Stimulated activated CD8-positive, alpha-beta memory T cell treated with anti-CD3 and anti-CD28 coated beads, Interleukin-4, amount 100 ng/mL, for 4 hours (primary cell): ENCODE results near the gene ADAM15.

Source experiments
- DNase-seq, 2 donors: peaks; one replicate each; pipeline ENCODE4 v3.0.0-alpha.2; 2020; ENCODE audit warnings: low read depth in 2 of 2, low spot score in 1 of 2

Gene ADAM15

GRCh38 chr1:155049651-155050559 lies 1.2 kb upstream of the ADAM15 start:
- no peak for DNase-seq

DNA sequence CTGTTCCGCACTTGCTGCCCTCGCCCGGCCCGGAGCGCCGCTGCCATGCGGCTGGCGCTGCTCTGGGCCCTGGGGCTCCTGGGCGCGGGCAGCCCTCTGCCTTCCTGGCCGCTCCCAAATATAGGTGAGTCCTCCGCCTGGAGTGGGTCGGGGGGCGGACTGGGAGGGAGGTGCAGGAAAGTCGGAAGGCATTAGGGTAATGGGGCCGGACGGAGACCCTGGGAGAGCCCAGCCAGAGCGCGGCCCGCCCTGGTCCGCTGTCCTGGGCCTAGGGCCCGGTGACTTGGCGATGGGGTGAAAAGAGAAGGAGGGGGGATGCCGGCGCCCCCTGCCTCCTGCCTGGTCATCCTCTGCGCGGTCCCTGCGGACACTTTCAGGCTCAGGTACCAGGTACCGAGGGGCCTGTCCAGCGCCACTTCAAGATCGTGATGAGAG lies 243 bp downstream of the ADAM15 start:
- DNase-seq = no peak

DNA sequence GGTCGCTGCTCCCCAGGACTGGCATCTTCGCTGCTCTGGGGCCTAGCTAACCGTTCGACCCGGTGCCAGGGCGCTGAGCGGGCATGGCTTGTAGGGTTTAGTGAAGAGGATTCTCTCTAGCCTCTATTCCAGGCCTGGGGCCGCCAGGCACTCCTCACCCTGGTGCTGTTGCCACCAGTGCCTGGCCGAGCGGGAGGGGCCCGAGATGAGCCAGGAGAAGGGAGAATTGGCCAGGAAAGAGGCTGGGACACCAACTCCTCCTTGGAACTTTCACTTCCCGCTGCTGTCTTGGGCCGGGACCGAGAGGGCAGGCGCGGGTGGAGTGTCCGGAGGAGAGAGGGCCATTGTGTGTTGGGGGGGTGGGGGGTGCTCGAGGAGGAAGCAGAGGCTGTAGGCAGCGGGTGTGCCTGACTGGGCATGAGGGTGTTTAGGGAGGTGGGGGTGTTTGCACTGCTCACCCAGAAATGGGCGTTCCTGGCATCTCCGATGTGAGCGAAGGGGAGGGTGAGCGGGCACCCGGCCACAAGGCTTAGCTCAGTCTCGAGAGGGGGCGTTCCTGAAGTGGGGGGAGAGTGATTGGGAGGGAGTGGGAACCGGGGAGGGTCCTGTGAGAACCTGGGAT lies 772 bp downstream of the ADAM15 start:
- DNase-seq = no peak

- no peak for DNase-seq
Observed at GRCh38 chr1:155052439-155053395, 1.6 kb downstream of the ADAM15 start.

DNA sequence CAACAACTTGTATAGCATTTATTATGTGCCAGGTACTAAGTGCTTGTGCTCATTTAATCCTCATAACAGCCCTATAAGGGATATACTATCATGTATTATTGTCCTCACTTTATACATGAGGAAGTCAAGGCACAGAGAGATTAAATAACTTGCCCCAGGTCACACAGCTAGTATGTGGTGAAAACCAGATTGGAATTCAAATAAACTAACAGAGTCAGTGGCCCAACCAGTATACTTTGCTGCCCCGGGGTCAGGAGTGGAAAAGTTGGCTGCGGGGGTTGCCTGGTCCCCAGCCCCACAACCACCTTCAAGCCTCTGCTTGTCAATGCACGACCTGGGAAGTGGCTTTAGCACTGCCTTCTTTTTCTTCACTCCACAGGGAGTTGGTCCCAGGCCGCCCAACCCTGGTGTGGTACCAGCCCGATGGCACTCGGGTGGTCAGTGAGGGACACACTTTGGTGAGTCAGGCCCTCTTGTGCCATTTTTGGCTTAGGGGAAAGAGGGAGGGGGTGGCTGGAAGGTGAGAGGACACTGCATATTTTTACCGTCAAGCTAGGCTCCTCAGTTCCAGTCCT lies 2.5 kb downstream of the ADAM15 start:
- DNase-seq = no peak

DNA sequence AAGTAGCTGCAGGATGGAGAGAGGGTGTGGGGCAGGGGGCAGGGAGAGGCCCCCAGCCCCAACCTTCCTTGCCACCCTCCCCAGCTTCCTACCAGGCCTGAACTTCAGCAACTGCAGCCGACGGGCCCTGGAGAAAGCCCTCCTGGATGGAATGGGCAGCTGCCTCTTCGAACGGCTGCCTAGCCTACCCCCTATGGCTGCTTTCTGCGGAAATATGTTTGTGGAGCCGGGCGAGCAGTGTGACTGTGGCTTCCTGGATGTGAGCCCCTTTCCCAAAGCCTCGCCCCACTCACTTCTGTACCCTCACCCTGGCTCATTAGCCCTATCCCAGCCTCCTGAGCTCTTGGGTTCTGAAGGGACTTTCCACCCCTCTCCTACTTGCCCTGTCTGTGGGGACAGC lies 6.0 kb downstream of the ADAM15 start:
- no peak for DNase-seq

GRCh38 chr1:155057788-155058211 lies 6.7 kb downstream of the ADAM15 start:
- DNase-seq = no peak

GRCh38 chr1:155060736-155061135 lies 9.6 kb downstream of the ADAM15 start:
- DNase-seq = no peak

DNA sequence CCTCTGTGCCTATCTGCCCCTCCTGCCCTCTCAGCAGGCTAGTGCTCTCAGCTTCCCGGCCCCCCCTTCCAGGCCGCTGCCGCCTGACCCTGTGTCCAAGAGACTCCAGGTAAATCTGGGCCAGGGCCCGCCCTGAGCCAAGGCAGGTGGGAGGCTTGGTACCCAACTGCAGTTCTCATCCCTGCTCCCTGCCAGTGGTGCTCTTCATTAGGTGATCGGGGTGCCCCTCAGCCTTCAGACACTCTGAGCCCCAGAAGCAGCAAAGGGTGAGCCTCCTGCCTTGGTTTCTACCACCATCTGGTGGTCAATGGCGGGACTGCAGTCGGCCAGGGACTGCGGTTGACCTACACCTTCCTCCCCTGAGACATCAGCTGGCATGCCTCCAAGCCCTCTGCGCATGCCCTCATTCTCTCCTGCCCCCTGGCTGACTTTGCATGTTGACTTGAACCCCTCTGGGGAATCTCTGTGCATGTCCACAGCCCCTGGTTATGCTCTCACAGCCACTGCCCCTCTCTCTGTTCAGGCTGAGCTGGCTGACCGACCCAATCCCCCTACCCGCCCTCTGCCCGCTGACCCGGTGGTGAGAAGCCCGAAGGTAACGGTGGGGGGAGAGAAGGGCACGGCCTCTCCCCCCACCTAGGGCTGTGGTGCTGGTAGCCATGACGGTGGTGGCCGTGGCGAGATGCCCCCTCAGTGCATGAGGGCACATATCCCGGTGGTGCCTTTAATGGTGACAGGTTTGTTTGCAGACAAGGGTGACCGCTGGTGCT lies 10.4 kb downstream of the ADAM15 start:
- DNase-seq = peak; percentile 83 to 97

DNA sequence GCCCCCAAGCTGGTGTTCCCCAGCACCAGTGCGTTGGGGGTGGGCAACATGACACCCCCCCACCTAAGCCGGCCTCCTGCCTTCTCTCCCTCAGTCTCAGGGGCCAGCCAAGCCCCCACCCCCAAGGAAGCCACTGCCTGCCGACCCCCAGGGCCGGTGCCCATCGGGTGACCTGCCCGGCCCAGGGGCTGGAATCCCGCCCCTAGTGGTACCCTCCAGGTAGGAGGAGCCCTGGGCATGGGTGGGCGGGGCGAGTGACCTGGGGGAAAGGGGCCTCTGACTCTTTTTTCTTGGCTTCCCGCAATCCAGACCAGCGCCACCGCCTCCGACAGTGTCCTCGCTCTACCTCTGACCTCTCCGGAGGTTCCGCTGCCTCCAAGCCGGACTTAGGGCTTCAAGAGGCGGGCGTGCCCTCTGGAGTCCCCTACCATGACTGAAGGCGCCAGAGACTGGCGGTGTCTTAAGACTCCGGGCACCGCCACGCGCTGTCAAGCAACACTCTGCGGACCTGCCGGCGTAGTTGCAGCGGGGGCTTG lies 11.1 kb downstream of the ADAM15 start:
- no peak for DNase-seq

DNA sequence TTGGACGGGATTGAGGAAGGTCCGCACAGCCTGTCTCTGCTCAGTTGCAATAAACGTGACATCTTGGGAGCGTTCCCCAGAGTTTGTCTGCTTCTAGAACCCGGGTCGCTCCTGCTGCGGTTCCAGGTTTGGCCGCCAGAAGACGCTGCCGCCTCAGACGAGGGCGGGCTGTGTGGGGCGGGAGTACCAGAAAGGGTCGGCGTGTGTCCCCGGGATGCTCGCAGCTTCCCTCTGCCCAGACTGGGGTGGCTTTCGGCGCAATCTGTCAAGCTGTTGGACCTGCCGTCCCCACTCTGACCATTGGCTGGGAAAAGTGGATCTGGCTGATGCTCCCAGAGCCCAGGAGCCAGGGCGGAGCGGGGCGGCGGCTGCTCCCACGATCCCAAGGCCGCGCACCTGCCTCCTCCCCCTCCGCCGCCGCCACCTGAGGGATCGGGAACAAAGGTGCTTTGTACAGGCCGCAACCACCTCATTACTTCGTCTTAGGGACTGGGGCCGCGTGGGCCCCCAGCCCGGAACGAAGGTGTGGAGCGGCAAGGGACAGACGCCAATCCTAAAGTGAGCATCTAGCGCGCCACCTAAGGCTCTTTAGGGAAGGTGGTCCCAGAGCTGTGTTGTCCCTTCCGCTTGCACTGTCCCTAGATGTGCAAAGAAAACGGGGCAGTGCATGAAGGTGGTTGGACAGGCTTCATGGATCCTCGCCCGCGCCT lies 11.7 kb downstream of the ADAM15 start:
- DNase-seq = peak in 1 of 2 donors; percentile 58

- DNase-seq = peak; percentile 56 to 62
Observed at GRCh38 chr1:155063550-155064110, 12.5 kb downstream of the ADAM15 start, which contains the start of gene EFNA4. EFNA4 (plus strand) TSS chr1:155063740; CDS start chr1:155063824, 84 bp downstream.

DNA sequence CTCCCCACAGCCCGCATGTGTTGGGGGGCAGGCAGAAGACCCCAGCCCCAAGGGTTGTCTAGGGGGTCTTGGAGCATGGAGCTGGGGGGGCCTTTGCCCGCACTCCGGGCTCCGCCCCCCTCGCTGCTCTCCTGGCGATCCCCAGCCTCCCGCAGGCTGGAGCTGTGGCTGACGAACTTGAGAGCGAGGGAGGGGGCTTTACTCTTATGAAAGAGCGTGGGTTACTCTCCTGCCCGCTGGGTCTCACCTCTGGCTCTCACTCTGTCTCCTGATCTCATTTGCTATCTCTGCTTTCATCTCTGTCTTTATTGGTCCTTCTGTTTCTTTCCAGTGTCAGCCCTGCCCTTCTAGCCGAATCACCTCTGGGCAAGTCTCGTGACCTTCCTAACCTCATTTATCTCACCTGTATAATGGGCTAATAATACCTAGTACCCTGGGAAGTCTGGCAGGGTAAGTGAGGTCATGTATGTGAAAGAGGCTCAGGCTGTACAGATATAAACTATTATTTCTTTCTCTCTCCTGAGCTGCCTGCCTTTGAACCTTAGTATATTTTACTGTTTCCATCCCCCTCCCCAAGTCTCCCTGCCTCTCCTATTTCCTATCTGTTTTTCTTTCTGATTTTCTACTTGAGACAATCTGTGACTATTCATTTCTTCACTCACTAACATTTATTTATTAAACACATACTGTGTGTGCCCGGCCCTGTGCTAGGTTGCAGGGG lies 13.2 kb downstream of the ADAM15 start:
- no peak for DNase-seq

GRCh38 chr1:155064832-155065429 lies 13.8 kb downstream of the ADAM15 start:
- no peak for DNase-seq

DNA sequence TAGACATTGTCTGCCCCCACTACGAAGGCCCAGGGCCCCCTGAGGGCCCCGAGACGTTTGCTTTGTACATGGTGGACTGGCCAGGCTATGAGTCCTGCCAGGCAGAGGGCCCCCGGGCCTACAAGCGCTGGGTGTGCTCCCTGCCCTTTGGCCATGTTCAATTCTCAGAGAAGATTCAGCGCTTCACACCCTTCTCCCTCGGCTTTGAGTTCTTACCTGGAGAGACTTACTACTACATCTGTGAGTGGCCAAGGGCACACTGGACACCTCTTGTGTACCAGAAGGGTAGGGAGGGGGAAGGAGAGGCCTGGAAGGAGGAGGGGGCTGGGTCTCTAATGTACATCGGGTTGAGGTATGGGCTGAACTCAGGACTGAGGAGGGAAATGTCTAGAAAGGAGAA lies 15.7 kb downstream of the ADAM15 start:
- no peak for DNase-seq

- no peak for DNase-seq
Observed at GRCh38 chr1:155068599-155068998, 17.5 kb downstream of the ADAM15 start.

GRCh38 chr1:155069551-155070157 lies 18.5 kb downstream of the ADAM15 start:
- DNase-seq = no peak
